ENCODE data around the gene TMEM141. TPM values are rescaled to one million over a fixed set of nuclear protein-coding genes. Genes with fewer than 3 reads are reported as not detected.

Gene TMEM141
- polyA plus RNA-seq, 1 of the 3 experiments (the other 2 are of a cell fraction): 112 TPM

DNA sequence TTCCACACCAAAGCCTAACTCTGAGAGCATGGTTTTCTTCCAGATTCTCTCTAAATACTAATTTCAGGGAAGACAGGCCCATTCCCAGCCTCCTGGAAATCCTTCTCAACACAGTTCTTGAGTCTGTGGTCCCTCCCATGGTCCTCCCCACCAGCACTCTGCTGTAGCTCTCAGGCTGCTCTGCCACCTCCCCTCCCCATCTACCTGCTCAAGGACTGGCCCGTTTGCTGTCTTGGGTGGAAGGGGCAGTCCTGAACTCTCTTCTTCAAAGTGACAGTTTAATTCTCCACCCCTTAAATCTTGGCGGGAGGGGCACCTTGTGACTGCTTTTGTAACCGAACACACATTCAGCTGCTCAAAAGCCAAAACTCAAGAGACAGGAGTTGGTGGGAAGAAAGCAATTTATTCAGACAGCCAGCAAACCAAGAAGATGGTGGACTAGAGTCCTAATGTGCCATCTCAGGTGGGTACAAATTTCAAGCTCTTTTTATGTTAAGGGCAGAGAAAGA lies 19.2 kb upstream of the TMEM141 start:
- Histone ChIP-seq H3K9me2 (no peaks in the 10 kb centered on the region), H3K79me2 (ENCODE audit: insufficient read depth) (no peaks in the 10 kb centered on the region), H2AFZ (ENCODE audit: low read depth) (no peak overlapping the region), H3F3A (replicated peaks; ENCODE audit: insufficient read depth) (peaks cover 2% of the 10 kb centered on the region), H3K4me3 (ENCODE audit: low read depth in 2 of 2, low read length in 1 of 2) (no peak overlapping the region), H3K9ac (no peak overlapping the region), H3K27me3 (ENCODE audit: insufficient read depth) (no peaks in the 10 kb centered on the region; the same call in 1 of the 2 replicates), H3K36me3 (replicated peaks in 1 of 2; ENCODE audit: control insufficient read depth in 1 of 2, insufficient read depth in 2 of 2, low read length in 1 of 2) (no peaks in the 10 kb centered on the region), H3K27ac (ENCODE audit: low read depth in 2 of 2, low read length in 1 of 2) (no peak overlapping the region), H3K4me2 (no peak overlapping the region), H3K4me1 (ENCODE audit: control insufficient read depth in 1 of 2, insufficient read depth in 2 of 2, low read depth in 1 of 2, low read length in 1 of 2) (peaks cover 0 to 3% of the 10 kb centered on the region in 2 experiments; a peak in 1 of 4 replicates), H3K9me3 (no peaks in the 10 kb centered on the region), H4K20me1 (ENCODE audit: insufficient read depth) (no peaks in the 10 kb centered on the region)
- DNase-seq: no peak
- TF ChIP-seq MAX (IDR thresholded peaks at IDR 0.05; ENCODE audit: low read depth): no peak
- ChIA-PET POLR2A (no interaction called here), CTCF (interaction anchor here (0.6 to 8.8 kb wide), 6 partner anchors 12 to 507 kb away, joined by 3 to 57 read pairs (median 3); partner anchors contain the start of gene LCN8)
- 85% methylated on average over 3 of the region's 3 CpGs for WGBS (ENCODE audit: low lambda C conversion rate)

DNA sequence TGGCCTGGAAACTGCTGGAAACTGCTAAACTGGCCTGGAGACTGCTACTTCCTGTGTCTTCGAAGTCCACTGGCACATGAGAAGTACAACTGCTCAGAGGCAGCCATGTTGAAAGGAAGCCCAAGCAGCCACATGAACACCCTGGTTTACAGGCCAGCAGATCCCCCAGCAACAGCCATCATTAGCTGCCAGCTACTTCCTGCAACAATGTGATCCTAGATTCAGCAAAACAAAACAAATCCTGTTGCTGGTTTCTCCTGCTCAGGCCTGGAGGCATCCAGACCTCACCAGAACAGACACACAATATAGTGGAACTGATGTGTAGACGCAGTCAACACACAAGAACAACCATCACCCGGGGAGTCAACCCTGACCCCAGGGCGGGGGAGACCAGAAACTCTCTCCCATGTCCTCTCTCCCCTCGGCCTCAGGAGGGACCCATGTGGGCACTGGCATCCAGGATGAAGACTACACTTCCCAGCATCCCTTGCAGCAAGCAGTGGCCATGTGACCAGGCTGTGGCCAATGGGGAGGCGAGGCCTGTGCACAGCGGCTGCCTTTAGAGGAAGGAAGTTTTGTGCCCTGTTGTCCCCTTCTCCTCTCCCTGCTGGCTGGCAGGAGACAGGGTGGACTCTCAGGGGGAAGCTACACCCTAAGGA lies 17.6 kb upstream of the TMEM141 start:
- no peaks in the 10 kb centered on the region for H3K9me2 ChIP-seq
- no peaks in the 10 kb centered on the region for H3K36me3 ChIP-seq (replicated peaks in 1 of 2; ENCODE audit: control insufficient read depth in 1 of 2, insufficient read depth in 2 of 2, low read length in 1 of 2)
- H3K4me2 ChIP-seq: no peak overlapping the region
- peaks cover 11% of the 10 kb centered on the region for H3K27me3 ChIP-seq (ENCODE audit: insufficient read depth)
- ChIA-PET POLR2A (no interaction called here), CTCF (interaction anchor here (0.6 to 8.8 kb wide), 4 partner anchors 12 to 649 kb away, joined by 3 to 57 read pairs (median 3); no protein-coding TSS in a partner anchor)
- DNase-seq: peak; percentile 76
- no peaks in the 10 kb centered on the region for H3K79me2 ChIP-seq (ENCODE audit: insufficient read depth)
- H2AFZ ChIP-seq (ENCODE audit: low read depth): no peak overlapping the region
- H4K20me1 ChIP-seq (ENCODE audit: insufficient read depth): no peaks in the 10 kb centered on the region
- H3K27ac ChIP-seq (ENCODE audit: low read depth in 2 of 2, low read length in 1 of 2): no peak overlapping the region
- peaks cover 2% of the 10 kb centered on the region for H3F3A ChIP-seq (replicated peaks; ENCODE audit: insufficient read depth)
- peaks cover 0 to 3% of the 10 kb centered on the region in 2 experiments; a peak in 1 of 4 replicates for H3K4me1 ChIP-seq (ENCODE audit: control insufficient read depth in 1 of 2, insufficient read depth in 2 of 2, low read depth in 1 of 2, low read length in 1 of 2)
- H3K4me3 ChIP-seq (ENCODE audit: low read depth in 2 of 2, low read length in 1 of 2): no peak overlapping the region
- 45% methylated on average over 6 of the region's 7 CpGs for WGBS (ENCODE audit: low lambda C conversion rate)
- no peak overlapping the region for H3K9ac ChIP-seq
- no peak for TF ChIP-seq SIN3A (IDR thresholded peaks at IDR 0.05; ENCODE audit: borderline replicate concordance, low read depth, low read length)
- TF ChIP-seq, protein P1, sequence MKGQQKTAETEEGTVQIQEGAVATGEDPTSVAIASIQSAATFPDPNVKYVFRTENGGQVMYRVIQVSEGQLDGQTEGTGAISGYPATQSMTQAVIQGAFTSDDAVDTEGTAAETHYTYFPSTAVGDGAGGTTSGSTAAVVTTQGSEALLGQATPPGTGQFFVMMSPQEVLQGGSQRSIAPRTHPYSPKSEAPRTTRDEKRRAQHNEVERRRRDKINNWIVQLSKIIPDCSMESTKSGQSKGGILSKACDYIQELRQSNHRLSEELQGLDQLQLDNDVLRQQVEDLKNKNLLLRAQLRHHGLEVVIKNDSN (IDR thresholded peaks at IDR 0.05; ENCODE audit: borderline replicate concordance, low read depth): peak; percentile 93
- TF ChIP-seq, protein P2, sequence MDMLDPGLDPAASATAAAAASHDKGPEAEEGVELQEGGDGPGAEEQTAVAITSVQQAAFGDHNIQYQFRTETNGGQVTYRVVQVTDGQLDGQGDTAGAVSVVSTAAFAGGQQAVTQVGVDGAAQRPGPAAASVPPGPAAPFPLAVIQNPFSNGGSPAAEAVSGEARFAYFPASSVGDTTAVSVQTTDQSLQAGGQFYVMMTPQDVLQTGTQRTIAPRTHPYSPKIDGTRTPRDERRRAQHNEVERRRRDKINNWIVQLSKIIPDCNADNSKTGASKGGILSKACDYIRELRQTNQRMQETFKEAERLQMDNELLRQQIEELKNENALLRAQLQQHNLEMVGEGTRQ (IDR thresholded peaks at IDR 0.05; ENCODE audit: borderline replicate concordance, low read depth, low read length): peak; percentile 32; the same call in 1 of the 2 replicates
- H3K9me3 ChIP-seq: no peaks in the 10 kb centered on the region

DNA sequence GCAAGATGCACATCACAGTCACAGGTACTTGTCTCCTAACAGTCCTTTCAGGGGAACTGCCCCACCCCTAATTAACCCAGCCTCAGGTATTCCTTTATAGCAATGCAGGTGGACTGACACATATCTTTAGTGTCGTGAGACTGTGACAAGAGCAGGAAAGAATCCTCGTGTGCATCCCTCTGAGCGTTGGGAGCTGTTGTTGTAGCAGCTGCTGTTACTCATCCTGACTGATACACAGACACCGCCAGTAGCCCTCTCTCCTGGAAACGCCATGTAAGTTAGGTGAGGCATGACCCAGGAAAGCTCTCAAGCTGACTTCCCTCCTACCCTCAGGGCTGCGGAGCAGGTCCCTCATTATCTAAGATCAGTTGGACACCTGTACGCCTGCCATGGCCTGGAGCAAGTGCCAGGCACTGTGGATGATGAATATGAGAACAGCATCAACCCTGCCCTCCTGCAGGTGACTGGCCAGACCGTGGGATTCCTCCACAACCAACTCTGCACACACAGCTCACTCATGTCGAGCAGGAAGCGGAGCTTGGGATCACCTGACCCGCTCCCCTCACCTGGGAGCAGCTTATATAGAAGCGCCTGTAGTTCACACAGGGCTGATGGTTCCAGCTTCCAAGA lies 16.6 kb upstream of the TMEM141 start:
- ChIA-PET POLR2A (no interaction called here), CTCF (interaction anchor here (0.8 to 8.8 kb wide), 6 partner anchors 8 to 16 kb away, joined by 3 to 57 read pairs (median 4); partner anchors contain the start of gene LCN8)
- Histone ChIP-seq H3K9ac (no peak overlapping the region), H3K79me2 (ENCODE audit: insufficient read depth) (no peaks in the 10 kb centered on the region), H3K4me3 (ENCODE audit: low read depth in 2 of 2, low read length in 1 of 2) (no peak overlapping the region), H3K27ac (ENCODE audit: low read depth in 2 of 2, low read length in 1 of 2) (no peak overlapping the region), H3K36me3 (replicated peaks in 1 of 2; ENCODE audit: control insufficient read depth in 1 of 2, insufficient read depth in 2 of 2, low read length in 1 of 2) (no peaks in the 10 kb centered on the region), H3K9me2 (no peaks in the 10 kb centered on the region), H3K4me2 (no peak overlapping the region), H3K9me3 (no peaks in the 10 kb centered on the region), H3K4me1 (ENCODE audit: control insufficient read depth in 1 of 2, insufficient read depth in 2 of 2, low read depth in 1 of 2, low read length in 1 of 2) (peaks cover 0 to 3% of the 10 kb centered on the region in 2 experiments; a peak in 1 of 4 replicates), H3K27me3 (ENCODE audit: insufficient read depth) (peaks cover 21% of the 10 kb centered on the region), H3F3A (replicated peaks; ENCODE audit: insufficient read depth) (peaks cover 2% of the 10 kb centered on the region), H2AFZ (ENCODE audit: low read depth) (no peak overlapping the region), H4K20me1 (ENCODE audit: insufficient read depth) (no peaks in the 10 kb centered on the region)
- WGBS (ENCODE audit: low lambda C conversion rate): 77% methylated on average over 9 of the region's 12 CpGs
- DNase-seq: no peak
- TF ChIP-seq, protein P3, sequence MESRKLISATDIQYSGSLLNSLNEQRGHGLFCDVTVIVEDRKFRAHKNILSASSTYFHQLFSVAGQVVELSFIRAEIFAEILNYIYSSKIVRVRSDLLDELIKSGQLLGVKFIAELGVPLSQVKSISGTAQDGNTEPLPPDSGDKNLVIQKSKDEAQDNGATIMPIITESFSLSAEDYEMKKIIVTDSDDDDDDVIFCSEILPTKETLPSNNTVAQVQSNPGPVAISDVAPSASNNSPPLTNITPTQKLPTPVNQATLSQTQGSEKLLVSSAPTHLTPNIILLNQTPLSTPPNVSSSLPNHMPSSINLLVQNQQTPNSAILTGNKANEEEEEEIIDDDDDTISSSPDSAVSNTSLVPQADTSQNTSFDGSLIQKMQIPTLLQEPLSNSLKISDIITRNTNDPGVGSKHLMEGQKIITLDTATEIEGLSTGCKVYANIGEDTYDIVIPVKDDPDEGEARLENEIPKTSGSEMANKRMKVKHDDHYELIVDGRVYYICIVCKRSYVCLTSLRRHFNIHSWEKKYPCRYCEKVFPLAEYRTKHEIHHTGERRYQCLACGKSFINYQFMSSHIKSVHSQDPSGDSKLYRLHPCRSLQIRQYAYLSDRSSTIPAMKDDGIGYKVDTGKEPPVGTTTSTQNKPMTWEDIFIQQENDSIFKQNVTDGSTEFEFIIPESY (IDR thresholded peaks at IDR 0.05; ENCODE audit: borderline replicate concordance, low read depth): no peak
- TF ChIP-seq RXRA (IDR thresholded peaks at IDR 0.05; ENCODE audit: borderline replicate concordance, low read depth) (no peak), CHD2 (IDR thresholded peaks at IDR 0.05; ENCODE audit: low read length, partially characterized antibody) (no peak), IRF3 (IDR thresholded peaks at IDR 0.05; ENCODE audit: low read depth, low read length) (no peak)
